ENCODE results near the gene SUSD2.

DNA sequence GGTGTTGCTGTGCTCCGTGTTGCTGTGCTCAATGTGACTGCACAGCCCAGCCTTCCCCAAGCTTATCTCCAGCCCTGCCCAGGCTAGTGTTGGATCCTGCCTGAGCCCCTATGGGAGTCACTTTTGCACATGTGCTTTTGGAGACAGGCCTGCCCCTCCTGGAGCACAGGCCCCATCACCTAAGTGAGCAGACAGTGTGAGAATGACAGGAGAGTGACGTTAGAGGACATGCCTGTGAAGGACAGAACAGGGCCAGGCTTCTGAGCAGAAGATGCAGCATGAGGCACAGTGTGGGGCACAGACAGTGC lies 36.6 kb upstream of the SUSD2 start:
- TF ChIP-seq CTCF (conservative IDR thresholded peaks at IDR 0.05 in 1 of 2, IDR thresholded peaks at IDR 0.05 in 1 of 2; ENCODE audit: low read depth in 1 of 2, low read length in 2 of 2) = no peak
- no peak for TF ChIP-seq EZH2 (IDR thresholded peaks at IDR 0.05; ENCODE audit: low read length, missing control alignments)
